H1 (cell line): ENCODE results near the gene SPINT1. TPM values are rescaled to one million over a fixed set of nuclear protein-coding genes. Genes with fewer than 3 reads are reported as not detected.

ENCODE experiments used
- CTCF ChIA-PET: fragments of 300-600 bp; sonication (Branson Sonifier 250); formaldehyde crosslinking; loops from one replicate; lab custom pipeline; 2021; ENCODE audit not compliant: partially characterized antibody; lab: Charles Lee
- POLR2A ChIA-PET: fragments of 300-600 bp; sonication (Branson Sonifier 250); formaldehyde crosslinking; loops from one replicate; lab custom pipeline; 2021; ENCODE audit warnings: inconsistent platforms; ENCODE audit not compliant: partially characterized antibody; lab: Charles Lee
- DNase-seq, 2 experiments: peaks; one replicate each; pipeline versions ENCODE4 v3.0.0 to v3.0.0-alpha.2; 2010 to 2022; ENCODE audit warnings: low spot score in 2 of 2, low read depth in 1 of 2, mixed read lengths in 1 of 2
- FAIRE-seq: peaks from 2 replicates; lab custom pipeline; 2011; peaks lifted over from hg19 to GRCh38; lab: Jason Lieb, UNC
- H2AFZ ChIP-seq: 2 replicates; pipeline ENCODE4 v1.8.1; 2012; ENCODE audit warnings: low read length, inconsistent platforms
- H2AK5ac ChIP-seq: 2 replicates; pipeline ENCODE4 v1.6.1; 2013; ENCODE audit warnings: low read depth, low read length
- H2BK120ac ChIP-seq: replicated peaks from 2 replicates; pipeline ENCODE3; 2013; ENCODE audit warnings: low read depth, low read length, inconsistent platforms
- H2BK12ac ChIP-seq: 2 replicates; pipeline ENCODE4 v1.6.1; 2013; ENCODE audit warnings: low read depth, low read length
- H2BK15ac ChIP-seq: 2 replicates; pipeline ENCODE4 v1.6.1; 2013; ENCODE audit warnings: low read length
- H2BK20ac ChIP-seq: 2 replicates; pipeline ENCODE4 v1.6.1; 2013; ENCODE audit warnings: low read length
- H2BK5ac ChIP-seq: 2 replicates; pipeline ENCODE4 v1.6.1; 2013; ENCODE audit warnings: low read depth, low read length
- H3K14ac ChIP-seq: 2 replicates; pipeline ENCODE4 v1.6.1; 2013; ENCODE audit warnings: inconsistent platforms; ENCODE audit not compliant: insufficient read length
- H3K18ac ChIP-seq: 2 replicates; pipeline ENCODE4 v1.6.1; 2013; ENCODE audit warnings: low read length; ENCODE audit errors: extremely low read depth
- H3K23ac ChIP-seq: 2 replicates; pipeline ENCODE4 v1.6.1; 2013; ENCODE audit warnings: inconsistent platforms; ENCODE audit not compliant: insufficient read length
- H3K23me2 ChIP-seq: 2 replicates; pipeline ENCODE4 v1.6.1; 2013; ENCODE audit warnings: low read depth, low read length
- H3K27ac ChIP-seq: 2 replicates; pipeline ENCODE4 v1.6.1; 2011; ENCODE audit warnings: low read depth, low read length, inconsistent platforms
- H3K27me3 ChIP-seq, 4 experiments: replicated peaks in 1 of 4; 1 replicate in 1 of 4; 2 replicates in 3 of 4; pipeline versions ENCODE4 v1.6.1 to v1.8.1; 2011 to 2013; ENCODE audit warnings: low read length in 3 of 4, mild to moderate bottlenecking in 3 of 4, inconsistent platforms in 2 of 4, mixed read lengths in 2 of 4, moderate library complexity in 1 of 4; ENCODE audit not compliant: control insufficient read depth in 3 of 4, insufficient read depth in 3 of 4; ENCODE audit errors: extremely low read depth in 1 of 4
- H3K36me3 ChIP-seq, 4 experiments: 2 replicates each; pipeline versions ENCODE4 v1.6.1 to v1.8.1; 2011 to 2013; ENCODE audit warnings: mild to moderate bottlenecking in 4 of 4, low read length in 3 of 4, moderate library complexity in 2 of 4, control low read depth in 1 of 4, inconsistent platforms in 1 of 4; ENCODE audit not compliant: insufficient read depth in 4 of 4, control insufficient read depth in 2 of 4
- H3K4ac ChIP-seq: replicated peaks from 2 replicates; pipeline ENCODE3; 2013; ENCODE audit warnings: low read length, low read depth, mixed read lengths, inconsistent platforms; ENCODE audit not compliant: insufficient read length
- H3K4me1 ChIP-seq, 4 experiments: replicated peaks in 1 of 4; 1 replicate in 1 of 4; 2 replicates in 3 of 4; pipeline versions ENCODE4 v1.6.1 to v1.8.1; 2011 to 2013; ENCODE audit warnings: low read length in 3 of 4, inconsistent platforms in 2 of 4, mixed read lengths in 1 of 4; ENCODE audit not compliant: insufficient read depth in 4 of 4, control insufficient read depth in 3 of 4
- H3K4me2 ChIP-seq, 2 experiments: 2 replicates each; pipeline versions ENCODE4 v1.6.1 to v1.8.1; 2011 to 2013; ENCODE audit warnings: low read depth in 2 of 2, low read length in 2 of 2, control low read depth in 1 of 2, inconsistent platforms in 1 of 2, mild to moderate bottlenecking in 1 of 2; ENCODE audit not compliant: insufficient read depth in 1 of 2
- H3K4me3 ChIP-seq, 4 experiments: fragments of 200-600, 300-600 bp in 1 of 4; sonication (generic), shearing (Covaris generic), sonication (Bioruptor Twin) in 1 of 4; 2 replicates each; pipeline versions ENCODE4 v1.5.1 to v1.8.1; 2011 to 2016; ENCODE audit warnings: low read length in 4 of 4, low read depth in 3 of 4, control low read depth in 2 of 4, inconsistent platforms in 2 of 4, mild to moderate bottlenecking in 2 of 4, mixed read lengths in 1 of 4, moderate library complexity in 1 of 4; ENCODE audit not compliant: insufficient read depth in 2 of 4; ENCODE audit errors: extremely low read depth in 1 of 4
- H3K56ac ChIP-seq: replicated peaks from 2 replicates; pipeline ENCODE3; 2013; ENCODE audit warnings: low read depth, mild to moderate bottlenecking, mixed read lengths, low read length, inconsistent platforms; ENCODE audit not compliant: insufficient read length
- H3K79me1 ChIP-seq: 2 replicates; pipeline ENCODE4 v1.6.1; 2013; ENCODE audit warnings: low read depth, low read length, control low read depth
- H3K79me2 ChIP-seq, 2 experiments: 2 replicates each; pipeline versions ENCODE4 v1.6.1 to v1.8.1; 2012 to 2013; ENCODE audit warnings: low read length in 2 of 2, mild to moderate bottlenecking in 2 of 2, inconsistent platforms in 1 of 2; ENCODE audit not compliant: insufficient read depth in 2 of 2, control insufficient read depth in 1 of 2
- H3K9ac ChIP-seq, 4 experiments: replicated peaks in 1 of 4; 1 replicate in 1 of 4; 2 replicates in 3 of 4; pipeline versions ENCODE4 v1.6.1 to v1.8.1; 2011 to 2013; ENCODE audit warnings: low read depth in 3 of 4, low read length in 3 of 4, control low read depth in 2 of 4, mild to moderate bottlenecking in 2 of 4, moderate library complexity in 2 of 4, inconsistent platforms in 1 of 4; ENCODE audit errors: extremely low read depth in 1 of 4
- H3K9me3 ChIP-seq, 2 experiments: 2 replicates each; pipeline versions ENCODE4 v1.6.1 to v1.8.1; 2012 to 2013; ENCODE audit warnings: mild to moderate bottlenecking in 2 of 2, moderate library complexity in 2 of 2, control low read depth in 1 of 2, inconsistent platforms in 1 of 2, low read depth in 1 of 2, low read length in 1 of 2, mixed read lengths in 1 of 2; ENCODE audit not compliant: insufficient read depth in 2 of 2
- H4K20me1 ChIP-seq, 2 experiments: replicated peaks in 1 of 2; 2 replicates each; pipeline versions ENCODE3 to v1.8.1; 2011 to 2013; ENCODE audit warnings: inconsistent platforms in 2 of 2, low read length in 2 of 2, mild to moderate bottlenecking in 1 of 2; ENCODE audit not compliant: insufficient read depth in 2 of 2, control insufficient read depth in 1 of 2
- H4K5ac ChIP-seq: 2 replicates; pipeline ENCODE4 v1.6.1; 2013; ENCODE audit warnings: low read length, low read depth, mixed read lengths, inconsistent platforms; ENCODE audit not compliant: insufficient read length
- H4K8ac ChIP-seq: 2 replicates; pipeline ENCODE4 v1.8.0; 2013; ENCODE audit warnings: mild to moderate bottlenecking, moderate library complexity, low read length, inconsistent platforms; ENCODE audit not compliant: insufficient read depth; ENCODE audit errors: extremely low read depth
- H4K91ac ChIP-seq: replicated peaks from 2 replicates; pipeline ENCODE3; 2013; ENCODE audit warnings: low read length, mixed read lengths, inconsistent platforms; ENCODE audit not compliant: insufficient read length
- ATF3 ChIP-seq: IDR thresholded peaks from 2 replicates; pipeline ENCODE4 v1.6.1; 2011; ENCODE audit warnings: low read depth, mild to moderate bottlenecking, low read length; ENCODE audit not compliant: insufficient read depth
- BCL11A ChIP-seq, 2 experiments: IDR thresholded peaks; one replicate each; pipeline ENCODE4 v1.6.1; 2011; ENCODE audit warnings: low read depth in 2 of 2, low read length in 2 of 2, mild to moderate bottlenecking in 2 of 2
- CEBPB ChIP-seq: IDR thresholded peaks from 2 replicates; pipeline ENCODE4 v1.6.1; 2012; ENCODE audit warnings: low read depth, low read length
- GTF2F1 ChIP-seq: IDR thresholded peaks from 2 replicates; pipeline ENCODE4 v1.6.1; 2012; ENCODE audit warnings: low read depth, low read length, improper control_type of control experiment, borderline replicate concordance
- JUN ChIP-seq: IDR thresholded peaks from 2 replicates; pipeline ENCODE4 v1.6.1; 2011; ENCODE audit warnings: low read depth, mild to moderate bottlenecking, improper control_type of control experiment, low read length
- JUND ChIP-seq: IDR thresholded peaks from 2 replicates; pipeline ENCODE4 v1.6.1; 2011; ENCODE audit warnings: mild to moderate bottlenecking, improper control_type of control experiment, low read length
- KDM5A ChIP-seq: fragments of 200-600 bp; IDR thresholded peaks from 2 replicates; pipeline ENCODE4 v1.7.1; 2012; ENCODE audit warnings: mild to moderate bottlenecking, low read length, inconsistent platforms, mixed read lengths
- MAX ChIP-seq: IDR thresholded peaks from 2 replicates; pipeline ENCODE4 v1.6.1; 2012; ENCODE audit warnings: inconsistent platforms
- RBBP5 ChIP-seq: IDR thresholded peaks from 2 replicates; pipeline ENCODE4 v1.7.1; 2012; ENCODE audit warnings: low read depth, mild to moderate bottlenecking, inconsistent platforms, low read length, moderate library complexity, borderline replicate concordance
- RNF2 ChIP-seq: fragments of 200-900, 300-1000 bp; sonication (generic); IDR thresholded peaks from 2 replicates; pipeline ENCODE4 v1.7.1; 2016; ENCODE audit warnings: borderline replicate concordance, low read depth, mild to moderate bottlenecking, antibody characterized with exemption, low read length; ENCODE audit not compliant: poor library complexity, severe bottlenecking; ENCODE audit errors: missing control alignments
- RXRA ChIP-seq: IDR thresholded peaks from 2 replicates; pipeline ENCODE4 v1.6.1; 2011; ENCODE audit warnings: low read depth, mild to moderate bottlenecking, low read length, moderate library complexity; ENCODE audit not compliant: insufficient read depth
- SP4 ChIP-seq: IDR thresholded peaks from 2 replicates; pipeline ENCODE4 v1.6.1; 2012; ENCODE audit warnings: low read length, inconsistent platforms
- WGBS, 2 experiments: shearing (Covaris generic) in 1 of 2; methylation state at CpG; one replicate each; pipeline versions ENCODE4 v1.1.6 to v1.1.7; 2013 to 2015; ENCODE audit warnings: low lambda C conversion rate in 2 of 2, mixed read lengths in 2 of 2, inconsistent platforms in 1 of 2, low coverage in 1 of 2, missing lambda C conversion rate in 1 of 2; ENCODE audit not compliant: insufficient replicate concordance in 2 of 2, insufficient coverage in 1 of 2, insufficient read length in 1 of 2; ENCODE audit errors: extremely low coverage in 1 of 2, missing lambda C conversion rate in 1 of 2; 5-methylcytosine and 5-hydroxymethylcytosine counted together
- polyA plus RNA-seq, 7 experiments: library from polyadenylated mRNA; depleted of rRNA in 3 of 7; stranded (reverse) in 5 of 7; unstranded in 2 of 7; fragments of >200 nt in 5 of 7; fragments of 200-250 nt in 2 of 7; gene quantifications; 1 replicate in 5 of 7; 2 replicates in 1 of 7; 4 replicates in 1 of 7; pipeline versions ENCODE4 v1.2.1 to v1.2.3, GENCODE V29; 2011 to 2013; ENCODE audit warnings: missing spikeins in 2 of 7, mixed read lengths in 2 of 7
- total RNA-seq: library from RNA; stranded (reverse); fragmentation: NEBNext Ultra II Directional; extraction: Animal tissue kit (Norgen Biotek cat#: 25700); gene quantifications from 2 replicates; pipeline ENCODE4 v1.2.1, GENCODE V29; 2021

SPINT1 gene
- total and polyA plus RNA-seq, 2 of the 8 experiments (the other 6 are each of a cell fraction or from before 2014, with no cell fraction given): 117 to 155 TPM

- Histone ChIP-seq H3K14ac (no peak overlapping the region), H3K56ac (no peak overlapping the region), H2BK120ac (no peak overlapping the region), H3K9ac (no peak overlapping the region), H3K18ac (no peak overlapping the region), H3K79me1 (peaks cover 3% of the 10 kb centered on the region; the same call in 1 of the 2 replicates), H3K27ac (no peak overlapping the region), H4K20me1 (peaks cover 5 to 6% of the 10 kb centered on the region in 2 experiments), H3K4me1 (peaks cover 0 to 3% (median 0%) of the 10 kb centered on the region in 4 experiments; a peak in 1 of 7 replicates), H2BK20ac (no peak overlapping the region), H3K4me2 (no peak overlapping the region), H2BK5ac (no peak overlapping the region), H4K8ac (no peak overlapping the region), H3K23ac (no peak overlapping the region), H4K5ac (no peak overlapping the region), H3K36me3 (peaks cover 18 to 57% (median 44%) of the 10 kb centered on the region in 4 experiments; a peak in 7 of 8 replicates), H2BK12ac (no peak overlapping the region), H3K9me3 (no peaks in the 10 kb centered on the region), H3K27me3 (no peaks in the 10 kb centered on the region), H3K79me2 (peaks cover 0 to 15% of the 10 kb centered on the region in 2 experiments; a peak in 2 of 4 replicates), H3K4ac (no peak overlapping the region), H4K91ac (no peak overlapping the region), H2BK15ac (no peak overlapping the region), H3K23me2 (no peaks in the 10 kb centered on the region), H2AK5ac (no peak overlapping the region), H2AFZ (no peak overlapping the region), H3K4me3 (no peak overlapping the region)
- DNase-seq (no peak), FAIRE-seq (no peak)
- ChIA-PET CTCF (interaction anchor here (0.7 to 7.3 kb wide), 3 partner anchors 9 to 41 kb away, joined by 3 to 157 read pairs (median 5); partner anchors contain the start of genes SPINT1 and VPS18), POLR2A (interaction anchor here (1.5 to 1.7 kb wide), 3 partner anchors 10 to 16 kb away, joined by 3 to 8 read pairs (median 3); partner anchors contain the start of gene SPINT1)
- 88% methylated on average over 14 of the region's 16 CpGs; no CpG with 5 or more reads in 1 of the 2 experiments for WGBS, 2 experiments
- TF ChIP-seq KDM5A: no peak
- no peak for TF ChIP-seq RBBP5
- no peak for TF ChIP-seq RNF2
- TF ChIP-seq SP4: no peak
- TF ChIP-seq JUN: no peak
- no peak for TF ChIP-seq RXRA
- TF ChIP-seq CEBPB: no peak
- TF ChIP-seq ATF3: no peak
- no peak for TF ChIP-seq GTF2F1
- no peak for TF ChIP-seq BCL11A (IDR thresholded peaks at IDR 0.05; ENCODE audit: low read depth in 2 of 2, low read length in 2 of 2)
- no peak for TF ChIP-seq JUND
- no peak for TF ChIP-seq MAX
These were observed 9.5 kb downstream of the SPINT1 start for GRCh38 chr15:40853241-40853890.
